LNCaP clone FGC (cell line): ENCODE measurements around the gene GTF2A2.

Experiments used
- DNase-seq: peaks from one replicate; pipeline ENCODE4 v3.0.0-alpha.2; 2011; ENCODE audit warnings: low read depth
- H3K4me3 ChIP-seq: 2 replicates; pipeline ENCODE4 v1.5.1; 2011; ENCODE audit warnings: mild to moderate bottlenecking, low read depth, low read length, control low read depth
- CTCF ChIP-seq: IDR thresholded peaks from 2 replicates; pipeline ENCODE4 v1.5.1; 2012; ENCODE audit warnings: mild to moderate bottlenecking; ENCODE audit not compliant: control insufficient read depth, insufficient read depth; ENCODE audit errors: extremely low read depth

Gene GTF2A2

GRCh38 chr15:59609730-59610712 is 47.3 kb downstream of the GTF2A2 start:
- H3K4me3 ChIP-seq, result no peak overlapping the region
- TF ChIP-seq CTCF, result no peak
- no peak for DNase-seq

- no peak for TF ChIP-seq CTCF
- DNase-seq, result no peak
Observed at GRCh38 chr15:59605994-59606393, 51.3 kb downstream of the GTF2A2 start.

GRCh38 chr15:59598461-59598860 is 58.9 kb downstream of the GTF2A2 start:
- no peak overlapping the region for H3K4me3 ChIP-seq
- no peak for TF ChIP-seq CTCF
- no peak for DNase-seq

More at GRCh38 chr15:59605994-59606393, 51.3 kb downstream of the GTF2A2 start:
- H3K4me3 ChIP-seq, result no peak overlapping the region

- no peak for DNase-seq
- H3K4me3 ChIP-seq, result no peak overlapping the region
Observed at GRCh38 chr15:59596640-59597039, 60.7 kb downstream of the GTF2A2 start.

GRCh38 chr15:59595434-59595915 is 61.8 kb downstream of the GTF2A2 start:
- no peak for DNase-seq
- no peak overlapping the region for H3K4me3 ChIP-seq
- no peak for TF ChIP-seq CTCF

More at GRCh38 chr15:59596640-59597039, 60.7 kb downstream of the GTF2A2 start:
- no peak for TF ChIP-seq CTCF

- TF ChIP-seq CTCF, result no peak
- H3K4me3 ChIP-seq, result no peak overlapping the region
- DNase-seq, result no peak
Observed at GRCh38 chr15:59594991-59595390, 62.3 kb downstream of the GTF2A2 start.

GRCh38 chr15:59594493-59594942 is 62.8 kb downstream of the GTF2A2 start:
- no peak overlapping the region for H3K4me3 ChIP-seq
- no peak for TF ChIP-seq CTCF
- DNase-seq, result no peak
